Uterus (tissue), 4 donors: ENCODE results near the gene ABAT. TPM values are rescaled to one million over a fixed set of nuclear protein-coding genes. Genes with fewer than 3 reads are reported as not detected.
"Not testable (repeated sequence)": the region's sequence is repeated elsewhere in the genome, so short reads cannot be mapped to it uniquely, and the experiment has no call there.

Experiments
- DNase-seq, 2 donors: peaks; one replicate each; pipeline ENCODE4 v3.0.0-alpha.2; 2019 to 2020
- H3K27ac ChIP-seq, 2 donors: fragments of 200-600 bp; sonication (generic); 1 replicate in 1 of 2; 2 replicates in 1 of 2; pipeline ENCODE4 v1.5.1; 2016 to 2018
- H3K27me3 ChIP-seq, 2 donors: fragments of 200-600 bp; sonication (generic); one replicate each; pipeline ENCODE4 v1.5.1; 2018 to 2019; ENCODE audit warnings: control low read depth in 1 of 2
- H3K36me3 ChIP-seq, 2 donors: fragments of 200-600 bp; sonication (generic); one replicate each; pipeline ENCODE4 v1.5.1; 2019; ENCODE audit warnings: control low read depth in 1 of 2
- H3K4me1 ChIP-seq, 2 donors: fragments of 200-600 bp; sonication (generic); one replicate each; pipeline ENCODE4 v1.5.1; 2018 to 2019; ENCODE audit warnings: control low read depth in 1 of 2
- H3K4me3 ChIP-seq, 2 donors: fragments of 200-600 bp; sonication (generic); 1 replicate in 1 of 2; 2 replicates in 1 of 2; pipeline ENCODE4 v1.5.1; 2018 to 2019; ENCODE audit warnings: mild to moderate bottlenecking in 1 of 2
- H3K9me3 ChIP-seq, 2 donors: fragments of 200-600 bp; sonication (generic); one replicate each; pipeline ENCODE4 v1.5.1; 2019; ENCODE audit warnings: control low read depth in 1 of 2
- POLR2A ChIP-seq, 2 donors: fragments of 450-650 bp; IDR thresholded peaks; one replicate each; pipeline ENCODE4 v1.6.1; 2016; ENCODE audit warnings: antibody characterized with exemption in 2 of 2, mild to moderate bottlenecking in 1 of 2, moderate library complexity in 1 of 2
- intact Hi-C: fragments of 100-400 bp; cut with DNase I; formaldehyde crosslinking; loops from one replicate; pipeline ENCODE4 v1.15.1; 2023; ENCODE audit warnings: low total_unique reads
- total RNA-seq, 4 donors: library from RNA; depleted of rRNA in 3 of 4; stranded (reverse); fragments of >200 nt in 3 of 4; gene quantifications; one replicate each; pipeline versions ENCODE4 v1.1.0 to v1.2.4, GENCODE V29; 2014 to 2023
- TF ChIP-seq, protein P1 (sequence below), 4 experiments: fragments of 200-600 bp in 2 of 4; fragments of 450-650 bp in 2 of 4; sonication (generic) in 2 of 4; IDR thresholded peaks; one replicate each; pipeline ENCODE4 v1.5.1; 2016 to 2019; ENCODE audit warnings: antibody characterized with exemption in 4 of 4, mild to moderate bottlenecking in 2 of 4, moderate library complexity in 1 of 4
- donor health status: DM: yes; HTN: yes; CAD: no.

Gene ABAT
- total RNA-seq, 4 donors from 2014 or later = 1.0 to 11.0 (median 6.7) TPM

DNA sequence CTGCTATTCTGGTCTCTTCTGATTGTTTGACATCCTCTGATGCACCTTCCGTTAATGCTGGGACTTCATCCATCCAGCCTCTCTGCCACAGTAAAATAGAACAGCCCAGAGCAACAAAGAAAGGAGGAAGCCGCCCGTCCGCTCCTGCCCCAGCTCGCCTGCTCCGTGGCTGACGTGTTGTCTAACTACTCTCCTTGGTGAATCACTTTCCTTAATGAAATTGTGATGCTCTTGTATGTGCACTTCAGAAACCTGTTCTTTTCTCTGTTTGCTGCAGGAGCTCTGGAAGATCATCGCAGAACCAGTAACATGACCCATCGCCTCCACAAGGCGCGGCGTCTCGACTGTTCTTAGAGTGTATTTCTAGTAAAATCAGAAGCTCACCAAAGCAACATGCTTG is 28.6 kb upstream of the ABAT start:
- Histone ChIP-seq H3K36me3 (no peaks in the 10 kb centered on the region), H3K4me1 (no peaks in the 10 kb centered on the region), H3K9me3 (no peaks in the 10 kb centered on the region), H3K4me3 (no peak overlapping the region), H3K27me3 (no peaks in the 10 kb centered on the region), H3K27ac (no peak overlapping the region)
- DNase-seq = no peak
- no peak for TF ChIP-seq POLR2A (IDR thresholded peaks at IDR 0.05)
- TF ChIP-seq, protein P1, sequence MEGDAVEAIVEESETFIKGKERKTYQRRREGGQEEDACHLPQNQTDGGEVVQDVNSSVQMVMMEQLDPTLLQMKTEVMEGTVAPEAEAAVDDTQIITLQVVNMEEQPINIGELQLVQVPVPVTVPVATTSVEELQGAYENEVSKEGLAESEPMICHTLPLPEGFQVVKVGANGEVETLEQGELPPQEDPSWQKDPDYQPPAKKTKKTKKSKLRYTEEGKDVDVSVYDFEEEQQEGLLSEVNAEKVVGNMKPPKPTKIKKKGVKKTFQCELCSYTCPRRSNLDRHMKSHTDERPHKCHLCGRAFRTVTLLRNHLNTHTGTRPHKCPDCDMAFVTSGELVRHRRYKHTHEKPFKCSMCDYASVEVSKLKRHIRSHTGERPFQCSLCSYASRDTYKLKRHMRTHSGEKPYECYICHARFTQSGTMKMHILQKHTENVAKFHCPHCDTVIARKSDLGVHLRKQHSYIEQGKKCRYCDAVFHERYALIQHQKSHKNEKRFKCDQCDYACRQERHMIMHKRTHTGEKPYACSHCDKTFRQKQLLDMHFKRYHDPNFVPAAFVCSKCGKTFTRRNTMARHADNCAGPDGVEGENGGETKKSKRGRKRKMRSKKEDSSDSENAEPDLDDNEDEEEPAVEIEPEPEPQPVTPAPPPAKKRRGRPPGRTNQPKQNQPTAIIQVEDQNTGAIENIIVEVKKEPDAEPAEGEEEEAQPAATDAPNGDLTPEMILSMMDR (IDR thresholded peaks at IDR 0.05) = no peak
- intact Hi-C loops = no loop called here

DNA sequence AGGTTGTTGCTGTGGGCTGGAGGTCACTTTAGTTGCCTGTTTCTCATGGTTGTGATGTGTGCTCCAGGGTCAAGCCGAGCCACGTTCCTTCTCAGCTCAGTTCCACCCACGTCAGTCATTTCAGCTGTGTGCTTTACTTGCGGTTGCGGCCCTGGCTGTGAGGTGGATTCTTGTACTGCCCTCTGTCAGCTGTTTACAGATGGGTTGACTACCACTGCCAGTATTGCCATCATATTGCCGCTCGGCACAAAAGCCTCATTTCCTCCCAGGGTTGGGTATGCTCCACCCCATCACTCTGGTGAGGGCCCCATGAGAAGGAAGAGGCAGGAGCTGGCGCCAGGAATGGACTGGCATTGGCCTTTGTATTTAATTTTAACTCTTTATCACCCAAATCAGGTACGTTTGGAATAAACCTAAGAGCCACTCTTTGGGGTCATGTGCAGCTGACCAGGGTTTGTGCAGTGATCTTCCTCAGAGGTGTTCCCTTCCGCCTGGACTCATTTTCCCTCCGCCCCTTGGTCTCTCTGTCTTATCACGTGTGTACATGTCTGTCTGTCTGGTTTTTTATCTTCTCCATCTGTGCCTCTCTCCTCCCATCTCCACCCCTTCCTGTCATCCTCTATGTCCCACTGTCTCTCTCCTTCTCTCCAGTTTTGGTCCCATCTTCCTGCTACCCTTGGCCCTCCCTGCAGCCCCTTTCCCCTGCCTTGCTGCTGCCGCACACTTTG is 27.9 kb upstream of the ABAT start:
- Histone ChIP-seq H3K27ac (no peak overlapping the region), H3K27me3 (no peaks in the 10 kb centered on the region), H3K4me1 (no peaks in the 10 kb centered on the region), H3K4me3 (no peak overlapping the region), H3K9me3 (no peaks in the 10 kb centered on the region), H3K36me3 (no peaks in the 10 kb centered on the region)
- DNase-seq = no peak
- TF ChIP-seq, protein P1 (IDR thresholded peaks at IDR 0.05) = no peak
- no peak for TF ChIP-seq POLR2A (IDR thresholded peaks at IDR 0.05)
- intact Hi-C loops = no loop called here

DNA sequence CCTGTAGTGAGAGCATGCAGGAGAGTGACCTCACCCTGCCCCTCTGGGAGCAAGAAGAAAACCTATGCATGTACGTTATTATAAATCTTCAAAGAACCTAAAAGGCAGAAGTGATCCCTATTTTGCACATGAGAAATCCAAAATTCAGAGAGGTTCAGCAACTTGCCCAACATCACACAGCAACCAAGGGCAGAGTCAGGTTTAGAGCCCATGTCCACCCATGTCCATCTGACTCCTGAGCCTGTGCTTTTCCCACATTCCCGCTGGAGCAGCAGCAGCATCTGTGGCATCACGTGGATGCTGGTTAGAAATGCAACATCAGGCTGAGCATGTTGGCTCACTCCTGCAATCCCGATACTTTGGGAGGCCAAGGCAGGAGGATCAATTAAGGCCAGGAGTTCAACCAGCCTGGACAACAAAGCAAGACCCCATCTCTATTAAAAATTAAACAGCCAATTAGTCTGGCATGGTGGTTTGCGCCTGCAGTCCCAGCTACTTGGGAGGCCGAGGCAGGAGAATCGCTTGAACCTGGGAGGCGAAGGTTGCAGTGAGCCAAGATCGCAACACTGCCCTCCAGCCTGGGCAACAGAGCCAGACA is 26.6 kb upstream of the ABAT start:
- TF ChIP-seq, protein P1 (IDR thresholded peaks at IDR 0.05) = no peak
- no peak for TF ChIP-seq POLR2A (IDR thresholded peaks at IDR 0.05)
- Histone ChIP-seq H3K4me3 (no peak overlapping the region), H3K27ac (no peak overlapping the region), H3K4me1 (no peaks in the 10 kb centered on the region), H3K36me3 (no peaks in the 10 kb centered on the region), H3K27me3 (no peaks in the 10 kb centered on the region), H3K9me3 (no peaks in the 10 kb centered on the region)
- intact Hi-C loops = no loop called here
- no peak for DNase-seq

DNA sequence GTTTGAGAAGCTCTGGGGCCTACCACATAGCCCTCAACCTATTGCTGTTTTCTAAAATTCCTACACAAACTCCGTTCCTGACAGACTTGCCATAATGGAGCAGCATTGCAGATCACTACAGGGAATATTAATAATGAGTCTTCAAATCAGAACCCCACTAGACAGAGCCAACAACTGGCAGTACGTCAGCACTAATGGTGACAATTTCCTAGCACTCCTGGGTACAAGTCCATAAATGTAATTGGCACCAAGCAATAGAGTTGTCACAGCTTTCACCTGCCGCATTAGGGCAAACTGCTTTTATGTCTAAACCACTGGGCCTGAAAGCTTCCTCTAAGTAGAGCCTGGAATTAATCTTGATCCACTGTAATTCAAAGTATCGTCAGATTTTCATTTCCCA is 25.5 kb upstream of the ABAT start:
- DNase-seq = no peak
- Histone ChIP-seq H3K36me3 (no peaks in the 10 kb centered on the region), H3K9me3 (no peaks in the 10 kb centered on the region), H3K4me3 (no peak overlapping the region), H3K27me3 (no peaks in the 10 kb centered on the region), H3K27ac (no peak overlapping the region), H3K4me1 (no peaks in the 10 kb centered on the region)
- TF ChIP-seq POLR2A (IDR thresholded peaks at IDR 0.05) = no peak
- TF ChIP-seq, protein P1 (IDR thresholded peaks at IDR 0.05) = no peak
- intact Hi-C loops = no loop called here

DNA sequence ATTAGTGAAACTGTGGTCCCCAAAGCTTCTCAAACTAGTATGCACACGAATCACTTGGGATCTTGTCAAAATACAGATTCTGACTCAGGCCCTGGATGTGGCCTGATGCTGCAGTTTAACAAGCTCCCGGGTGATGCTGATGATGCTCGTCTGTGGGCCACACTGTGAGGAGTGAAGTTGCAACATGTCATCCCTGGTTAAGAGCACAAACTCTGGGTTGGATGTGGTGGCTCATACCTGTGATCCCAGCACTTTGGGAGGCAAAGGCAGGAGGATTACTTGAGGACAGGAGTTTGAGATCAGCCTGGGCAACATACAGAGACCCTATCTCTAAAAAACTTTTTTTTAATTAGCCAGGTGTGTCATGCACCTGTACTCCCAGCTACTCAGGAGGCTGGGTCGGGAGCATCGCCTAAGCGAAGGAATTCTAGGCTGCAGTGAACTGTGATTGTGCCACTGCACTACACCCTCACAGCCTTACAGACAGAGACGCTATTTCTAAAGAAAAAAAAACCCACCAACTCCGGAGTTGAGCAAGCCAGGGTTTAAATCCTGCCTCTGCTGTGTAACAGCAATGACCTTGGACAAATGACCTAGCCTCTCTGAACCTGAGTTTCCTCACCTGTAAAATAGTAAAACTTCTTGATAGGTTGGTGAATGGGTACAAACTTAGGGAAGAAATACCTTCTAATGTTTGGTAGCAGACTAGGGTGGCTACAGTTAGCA is 24.4 kb upstream of the ABAT start:
- H3K36me3 ChIP-seq = no peaks in the 10 kb centered on the region
- intact Hi-C loops = loop anchor here (10.0 kb wide), 1 partner anchor 235 kb away; the partner anchor contains the start of gene LITAFD
- TF ChIP-seq POLR2A (IDR thresholded peaks at IDR 0.05) = no peak
- TF ChIP-seq, protein P1 (IDR thresholded peaks at IDR 0.05) = no peak

DNA sequence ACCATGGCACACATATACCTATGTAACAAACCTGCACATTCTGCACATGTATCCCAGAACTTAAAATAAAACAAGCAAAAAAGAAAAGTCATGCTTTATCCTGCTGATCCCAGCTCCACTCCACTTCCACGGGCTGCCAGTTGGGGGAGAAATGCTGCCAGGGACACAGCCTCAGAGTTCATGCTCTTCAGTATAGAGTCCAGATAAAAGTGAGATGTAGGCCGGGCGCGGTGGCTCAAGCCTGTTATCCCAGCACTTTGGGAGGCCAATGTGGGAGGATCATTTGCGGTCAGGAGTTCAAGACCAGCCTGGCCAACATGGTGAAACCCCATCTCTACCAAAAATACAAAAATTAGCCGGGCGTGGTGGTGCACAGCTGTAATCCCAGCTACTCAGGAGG is 22.5 kb upstream of the ABAT start:
- not testable (repeated sequence) for DNase-seq, H3K9me3 ChIP-seq, H3K4me3 ChIP-seq, H3K36me3 ChIP-seq, H3K4me1 ChIP-seq, H3K27me3 ChIP-seq, H3K27ac ChIP-seq
- intact Hi-C loops = loop anchor here (10.0 kb wide), 1 partner anchor 233 kb away; the partner anchor contains the start of gene LITAFD

More for the DNA sequence above, 24.4 kb upstream of the ABAT start:
- H3K27me3 ChIP-seq = no peaks in the 10 kb centered on the region
- DNase-seq = no peak
- H3K9me3 ChIP-seq = no peaks in the 10 kb centered on the region
- no peak overlapping the region for H3K27ac ChIP-seq
- no peaks in the 10 kb centered on the region for H3K4me1 ChIP-seq
- no peak overlapping the region for H3K4me3 ChIP-seq
